ENCODE data around the gene RABGGTA.

RABGGTA gene

GRCh38 chr14:24278424-24278823 is 7.0 kb upstream of the RABGGTA start:
- no peak for DNase-seq

- DNase-seq, result no peak
These were observed 6.4 kb upstream of the RABGGTA start for GRCh38 chr14:24277606-24278321.

DNA sequence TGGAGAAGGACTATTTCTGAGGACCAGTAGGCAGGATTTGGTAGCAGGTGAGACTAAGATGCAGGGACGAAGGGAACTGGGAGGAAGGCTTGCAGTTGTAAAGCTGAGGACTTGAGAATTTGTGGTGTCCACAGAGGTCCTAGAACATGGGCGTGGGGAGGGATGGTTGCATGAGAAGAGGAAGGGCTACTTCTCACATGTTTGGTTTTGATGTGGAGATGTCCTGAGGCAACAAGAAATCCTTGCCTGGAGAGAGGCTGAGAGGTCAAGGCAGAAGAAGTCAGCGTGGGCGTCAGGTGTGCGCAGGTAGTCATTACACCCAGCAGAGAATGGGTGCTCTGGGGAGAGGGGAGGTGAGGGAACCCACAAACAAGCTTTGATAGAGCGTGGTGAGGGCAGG is 5.7 kb upstream of the RABGGTA start:
- DNase-seq, result no peak

- peak; percentile 49 for DNase-seq
These were observed 2.7 kb upstream of the RABGGTA start for GRCh38 chr14:24274101-24274543.

DNA sequence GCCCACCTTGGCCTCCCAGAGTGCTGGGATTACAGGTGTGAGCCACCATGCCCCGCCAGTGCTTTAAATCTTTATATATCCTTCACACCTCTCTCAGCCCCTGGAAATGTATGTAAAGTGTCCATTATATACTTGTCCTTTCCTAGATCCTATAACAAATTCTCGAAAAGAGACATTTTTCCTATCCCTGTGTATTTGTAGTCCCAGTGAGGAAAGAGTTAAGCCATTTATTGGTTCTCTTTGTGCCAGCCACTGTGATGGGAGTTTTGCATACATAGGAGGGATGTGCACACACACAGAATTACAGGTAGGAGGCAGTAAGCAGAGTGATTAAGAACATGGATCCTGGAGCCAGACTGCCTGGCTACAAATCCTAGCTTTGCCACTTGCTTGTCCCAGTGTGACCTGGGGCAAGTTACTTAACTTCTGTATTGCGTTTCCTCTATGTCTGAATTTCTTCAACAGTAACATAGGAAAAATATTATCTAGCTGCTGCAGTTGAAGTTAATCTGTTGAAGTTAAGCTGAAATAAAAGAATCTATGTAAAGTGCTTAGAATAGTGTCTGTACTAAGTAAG is 2.1 kb upstream of the RABGGTA start:
- no peak for DNase-seq

GRCh38 chr14:24272467-24272866 is 1.1 kb upstream of the RABGGTA start:
- DNase-seq, result no peak

GRCh38 chr14:24271834-24272263 is 452 bp upstream of the RABGGTA start:
- no peak for DNase-seq

- no peak for DNase-seq
These were observed 762 bp downstream of the RABGGTA start for GRCh38 chr14:24270537-24271133.

- no peak for DNase-seq
These were observed 1.4 kb downstream of the RABGGTA start for GRCh38 chr14:24269910-24270536.

GRCh38 chr14:24269368-24269767 is 2.0 kb downstream of the RABGGTA start:
- DNase-seq, result no peak

GRCh38 chr14:24268225-24268624 is 3.2 kb downstream of the RABGGTA start:
- DNase-seq, result no peak

DNA sequence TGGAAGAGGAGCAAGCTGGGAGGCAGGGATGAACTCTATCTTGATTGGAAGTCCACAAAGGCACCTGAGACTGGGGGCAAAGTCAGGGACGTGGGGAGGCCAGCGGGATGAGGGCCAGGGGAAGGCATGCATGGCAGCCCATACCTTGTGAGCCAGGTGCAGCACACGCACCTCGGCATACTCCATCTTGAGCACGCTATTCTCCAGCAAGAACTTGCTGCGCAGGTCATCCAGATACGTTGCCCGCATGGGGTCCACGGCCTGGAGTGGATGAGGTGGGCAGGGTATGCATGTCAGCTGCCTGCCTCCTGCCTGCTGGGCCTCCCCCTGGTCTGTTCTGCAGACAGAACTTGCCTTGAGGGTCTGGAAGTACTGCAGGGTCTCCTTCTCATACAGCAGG is 3.9 kb downstream of the RABGGTA start:
- no peak for DNase-seq

DNA sequence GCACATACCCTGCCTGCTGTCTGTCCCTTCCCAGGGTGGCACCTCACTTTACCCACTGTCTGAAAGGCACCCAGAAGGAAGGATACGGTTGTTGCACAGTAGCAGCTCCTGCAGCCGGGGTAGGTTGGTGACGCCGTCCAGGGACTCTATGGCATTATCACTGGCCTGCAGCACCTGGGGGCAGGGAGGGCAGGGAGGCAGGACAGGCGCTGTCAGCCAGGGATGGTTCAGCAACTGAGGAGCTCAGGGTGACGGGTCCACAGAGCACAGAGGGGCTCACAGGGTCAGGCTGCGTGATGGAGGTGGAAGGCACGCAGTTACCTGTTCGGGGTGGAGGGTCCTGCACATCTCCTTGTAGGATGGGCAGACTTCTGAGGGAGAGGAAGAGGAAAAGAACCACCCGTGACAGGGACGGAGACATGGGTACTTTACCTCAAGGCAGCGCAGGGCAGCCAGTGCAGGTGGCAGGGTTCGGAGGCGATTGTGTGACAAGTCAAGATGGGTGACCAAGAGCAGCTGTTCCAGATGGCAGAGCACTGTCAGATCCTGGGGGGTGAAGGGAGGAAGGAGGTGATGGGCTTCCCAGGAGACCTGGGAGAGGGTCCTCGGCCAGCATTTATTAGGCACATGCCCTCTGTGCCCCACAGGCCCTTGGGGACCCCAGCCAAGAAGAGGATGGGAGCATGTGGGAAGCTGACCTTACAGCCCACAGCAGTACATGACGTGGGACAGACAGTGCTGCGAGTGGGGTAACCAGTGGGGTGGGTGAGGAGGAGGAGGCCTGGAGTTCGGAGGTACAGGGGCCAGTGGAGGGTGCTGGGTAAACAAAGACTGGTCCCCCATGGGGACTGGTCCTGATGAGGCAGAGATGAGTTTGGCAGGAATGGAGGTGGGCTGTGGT is 4.8 kb downstream of the RABGGTA start:
- no peak for DNase-seq

- no peak for DNase-seq
These were observed 7.1 kb downstream of the RABGGTA start for GRCh38 chr14:24264298-24264697.

DNA sequence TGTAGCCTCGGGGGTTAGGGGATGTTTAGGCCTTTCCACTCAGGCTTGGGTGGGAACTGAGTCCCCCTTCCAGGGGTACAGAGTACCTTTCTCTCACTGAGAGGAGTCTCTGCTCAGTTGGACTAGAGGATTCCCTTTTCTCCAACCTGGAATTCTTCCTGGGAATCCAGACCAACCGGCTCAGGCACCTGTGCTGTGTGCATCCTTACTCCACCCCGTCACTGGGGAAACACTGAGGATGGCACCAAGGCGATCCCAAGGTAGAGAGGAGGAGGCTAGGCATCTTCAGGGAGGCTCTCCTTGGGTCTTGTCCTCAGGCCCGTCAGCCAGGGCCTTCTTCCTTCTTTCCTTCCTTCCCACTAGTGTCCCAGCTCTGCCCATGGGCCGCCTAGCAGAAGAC is 7.5 kb downstream of the RABGGTA start:
- DNase-seq, result no peak

- DNase-seq, result no peak
These were observed 8.3 kb downstream of the RABGGTA start, which contains the start of gene TGM1 for GRCh38 chr14:24262821-24263733. Gene TGM1 (minus strand): TSS chr14:24263177. CDS start chr14:24262352, 825 bp downstream.

DNA sequence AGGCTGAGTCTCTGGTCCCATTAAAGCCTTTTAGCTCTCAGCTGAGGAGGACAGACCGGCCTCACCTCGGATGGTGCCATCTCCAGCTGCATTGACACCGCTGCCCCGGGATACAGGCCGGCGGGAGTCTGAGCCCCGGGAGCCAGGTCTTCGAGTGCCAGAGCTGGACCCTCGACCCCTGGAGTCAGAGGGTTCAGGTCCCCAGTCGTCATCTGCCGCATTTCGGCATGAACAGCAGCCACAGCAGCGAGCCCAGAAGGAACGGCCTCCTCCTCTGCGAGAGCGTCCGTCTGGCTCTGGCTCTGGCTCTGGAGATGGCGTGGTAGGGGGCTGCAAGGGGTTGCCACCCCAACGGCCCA is 9.4 kb downstream of the RABGGTA start:
- DNase-seq, result no peak

DNA sequence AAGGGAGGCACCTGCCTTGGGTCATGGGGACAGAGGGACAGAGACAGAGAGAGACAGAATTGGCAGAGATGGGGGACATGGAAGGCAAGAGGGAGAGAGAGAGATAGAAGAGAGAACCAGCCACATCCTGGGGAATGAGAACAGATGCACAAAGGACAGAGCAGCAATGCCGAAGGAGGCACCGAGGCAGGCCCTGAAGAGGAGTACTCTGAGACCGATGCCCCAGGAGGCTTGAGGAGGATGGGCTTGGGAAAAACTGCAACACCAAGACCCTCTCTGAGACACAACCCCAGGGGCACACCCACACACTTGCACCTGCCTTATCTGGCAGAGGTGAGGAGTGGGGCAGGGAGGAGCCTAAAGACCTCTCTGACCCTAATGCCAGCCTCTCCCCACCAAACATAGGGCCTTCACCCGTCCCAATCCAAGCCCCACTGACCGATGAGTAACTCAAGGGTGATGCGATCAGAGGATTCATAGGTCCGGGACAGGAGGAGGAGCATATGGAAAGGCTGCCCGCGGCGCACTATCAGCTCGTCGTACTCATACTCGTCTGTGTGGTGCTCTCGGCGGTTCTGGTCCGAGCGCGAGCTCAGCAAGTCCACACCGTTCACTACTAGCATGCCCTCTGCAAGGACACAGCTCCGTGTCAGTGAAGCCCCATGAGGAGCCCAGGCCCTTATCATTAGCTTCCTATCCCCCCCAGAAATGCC is 10.0 kb downstream of the RABGGTA start:
- no peak for DNase-seq

GRCh38 chr14:24260780-24261157 is 10.6 kb downstream of the RABGGTA start:
- DNase-seq, result no peak

GRCh38 chr14:24260026-24260779 is 11.2 kb downstream of the RABGGTA start:
- DNase-seq, result no peak

All from CD4-positive, alpha-beta T cell treated with Interleukin-17A for 4 hours (primary cell).